HG02571 (cell line): ENCODE data around the gene ERC2.

Experiments used
- ATAC-seq: cut with Tn5 transposase; IDR thresholded peaks from one replicate; pipeline ENCODE4 v1.9.1; 2021; ENCODE audit warnings: mild to moderate bottlenecking, moderate library complexity; ENCODE audit not compliant: unreplicated experiment

ERC2 gene

GRCh38 chr3:55554634-55555425, 913.4 kb downstream of the ERC2 start:
- ATAC-seq: no peak

GRCh38 chr3:55551644-55552043, 916.6 kb downstream of the ERC2 start:
- ATAC-seq: no peak

- ATAC-seq: no peak
These were observed 919.1 kb downstream of the ERC2 start for GRCh38 chr3:55549177-55549576.

GRCh38 chr3:55546866-55547669, 921.2 kb downstream of the ERC2 start:
- no peak for ATAC-seq

GRCh38 chr3:55545995-55546394, 922.3 kb downstream of the ERC2 start:
- ATAC-seq: no peak

GRCh38 chr3:55544219-55544618, 924.0 kb downstream of the ERC2 start:
- no peak for ATAC-seq

GRCh38 chr3:55543181-55543614, 925.1 kb downstream of the ERC2 start:
- ATAC-seq: no peak

GRCh38 chr3:55541456-55541855, 926.8 kb downstream of the ERC2 start:
- no peak for ATAC-seq

- ATAC-seq: no peak
These were observed 927.3 kb downstream of the ERC2 start for GRCh38 chr3:55541016-55541415.

- no peak for ATAC-seq
These were observed 927.7 kb downstream of the ERC2 start for GRCh38 chr3:55540579-55540978.

GRCh38 chr3:55538158-55538557, 930.1 kb downstream of the ERC2 start:
- ATAC-seq: no peak

- ATAC-seq: no peak
These were observed 930.7 kb downstream of the ERC2 start for GRCh38 chr3:55537563-55537962.

- no peak for ATAC-seq
These were observed 931.1 kb downstream of the ERC2 start for GRCh38 chr3:55537129-55537528.

- no peak for ATAC-seq
These were observed 933.4 kb downstream of the ERC2 start for GRCh38 chr3:55534876-55535275.

GRCh38 chr3:55532806-55533205, 935.5 kb downstream of the ERC2 start:
- no peak for ATAC-seq

- ATAC-seq: no peak
These were observed 936.9 kb downstream of the ERC2 start for GRCh38 chr3:55531321-55531720.

GRCh38 chr3:55527361-55527760, 940.9 kb downstream of the ERC2 start:
- ATAC-seq: no peak

- ATAC-seq: no peak
These were observed 941.8 kb downstream of the ERC2 start for GRCh38 chr3:55526332-55527030.

GRCh38 chr3:55525436-55525835, 942.8 kb downstream of the ERC2 start:
- no peak for ATAC-seq

GRCh38 chr3:55524565-55525244, 943.6 kb downstream of the ERC2 start:
- ATAC-seq: no peak

GRCh38 chr3:55523471-55523870, 944.8 kb downstream of the ERC2 start:
- no peak for ATAC-seq
